GM19468 (cell line): ENCODE data around the gene TRABD.
"Not testable (repeated sequence)": the region's sequence is repeated elsewhere in the genome, so short reads cannot be mapped to it uniquely, and the experiment has no call there.

ENCODE experiments used
- ATAC-seq: cut with Tn5 transposase; IDR thresholded peaks from one replicate; pipeline ENCODE4 v1.9.1; 2021; ENCODE audit warnings: mild to moderate bottlenecking, moderate library complexity, moderate number of reproducible peaks; ENCODE audit not compliant: unreplicated experiment; ENCODE audit errors: extremely low read depth

Gene TRABD

GRCh38 chr22:50185375-50186087, at the start of gene TRABD:
Gene TRABD, plus strand, starts transcription at chr22:50185913. Its CDS starts 7,148 bp downstream, at chr22:50193061.
- ATAC-seq: peak; percentile 18

DNA sequence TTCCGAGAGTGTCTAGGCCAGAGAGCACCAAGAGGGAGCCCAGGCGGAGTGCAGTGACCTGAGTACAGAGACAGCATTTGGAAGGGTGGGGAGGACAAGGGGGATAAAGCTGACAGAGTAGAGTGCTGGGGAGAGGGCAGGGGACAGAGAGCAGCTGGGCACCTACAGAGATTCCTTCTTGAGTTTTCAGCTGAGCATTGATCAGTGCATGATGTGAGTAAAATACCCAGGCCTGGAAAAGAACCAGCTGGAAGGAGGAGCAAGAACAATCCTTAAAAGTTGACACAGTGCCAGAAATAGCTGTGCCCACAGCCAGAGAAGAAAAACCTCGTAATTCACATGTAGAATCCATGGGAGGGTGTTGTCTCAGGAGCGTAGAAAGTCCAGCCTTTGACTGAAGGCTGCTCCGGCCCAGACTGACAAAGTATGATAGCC, 49.1 kb upstream of the TRABD start:
- no peak for ATAC-seq

DNA sequence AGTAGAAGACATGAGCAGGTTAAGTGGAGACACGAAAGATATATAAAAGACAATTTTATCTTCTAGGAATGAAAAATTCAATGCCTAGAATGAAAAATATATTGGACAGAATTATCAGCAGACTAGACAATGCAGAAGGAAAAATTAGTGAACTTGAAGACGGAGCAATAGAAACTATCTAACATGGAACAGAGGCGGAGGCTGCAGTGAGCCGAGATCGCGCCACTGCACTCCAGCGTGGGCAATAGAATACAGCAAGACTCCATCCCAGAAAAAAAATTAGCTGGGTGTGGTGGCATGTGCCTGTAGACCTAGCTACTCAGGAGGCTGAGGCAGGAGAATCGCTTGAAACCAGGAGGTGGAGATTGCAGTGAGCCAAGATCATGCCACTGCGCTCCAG, 48.4 kb upstream of the TRABD start:
- not testable (repeated sequence) for ATAC-seq

DNA sequence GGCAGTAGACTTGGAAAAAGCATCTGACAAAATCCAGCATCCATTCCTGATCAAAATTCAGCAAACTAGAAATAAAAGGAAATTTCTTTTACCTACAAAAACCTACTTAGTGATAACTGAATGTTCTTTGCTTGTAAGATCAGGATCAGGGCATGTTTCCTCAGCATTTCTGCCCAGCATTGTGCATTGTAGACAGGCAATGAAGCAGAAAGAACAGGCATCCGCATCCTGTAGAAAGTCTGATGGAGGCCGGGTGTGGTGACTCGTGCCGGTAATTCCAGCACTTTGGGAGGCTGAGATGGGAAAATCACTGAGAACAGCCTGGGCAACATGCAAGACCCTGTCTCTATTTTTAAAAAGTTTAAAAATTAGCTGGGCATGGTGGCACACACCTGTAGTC, 47.7 kb upstream of the TRABD start:
- ATAC-seq: no peak

GRCh38 chr22:50138988-50139387, 46.7 kb upstream of the TRABD start:
- no peak for ATAC-seq

DNA sequence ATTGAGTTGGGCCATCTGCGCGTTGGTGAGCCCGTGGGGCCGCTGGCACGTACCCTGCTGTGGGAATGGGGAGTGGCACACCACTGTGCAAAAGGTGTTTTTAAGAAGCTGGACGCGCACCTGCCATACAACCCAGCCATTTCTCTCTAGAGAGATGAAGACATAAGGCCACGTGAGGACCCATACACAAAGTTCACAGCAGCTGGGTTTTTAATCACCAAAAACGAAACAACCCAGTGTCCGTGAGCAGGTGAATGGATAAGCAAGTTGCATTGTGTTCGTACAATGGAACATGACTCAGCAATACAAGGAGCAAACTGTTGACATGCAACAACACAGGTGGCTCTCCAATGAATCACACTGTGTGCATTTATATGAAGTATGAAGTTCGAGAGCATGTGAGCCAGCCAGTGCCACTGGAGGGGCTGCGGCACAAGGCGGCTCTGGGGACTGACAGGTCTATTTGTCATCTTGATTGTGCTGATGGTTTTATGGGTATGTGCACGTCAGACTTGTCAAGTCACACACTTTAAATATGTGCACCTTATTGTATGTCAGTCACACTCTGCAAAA, 45.8 kb upstream of the TRABD start:
- no peak for ATAC-seq

DNA sequence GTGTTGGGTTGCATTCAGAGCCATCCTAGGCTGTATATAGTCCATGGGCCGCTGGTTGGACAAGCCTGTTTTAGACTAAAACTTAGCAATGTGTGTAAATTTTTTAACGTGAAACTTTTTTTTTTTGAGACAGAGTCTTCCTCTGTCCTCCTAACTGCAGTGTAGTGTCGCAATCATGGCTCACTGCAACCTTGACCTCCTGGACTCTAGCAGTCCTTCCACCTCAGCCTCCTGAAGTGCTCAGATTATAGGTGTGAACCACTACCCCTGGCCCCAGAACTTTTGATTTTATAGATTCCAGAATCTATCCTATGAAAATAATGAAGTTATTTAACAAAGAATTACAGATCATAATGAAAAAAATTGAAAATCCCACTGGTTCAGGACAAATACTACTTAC, 45.1 kb upstream of the TRABD start:
- ATAC-seq: no peak

GRCh38 chr22:50141462-50141861, 44.3 kb upstream of the TRABD start:
- ATAC-seq: no peak

DNA sequence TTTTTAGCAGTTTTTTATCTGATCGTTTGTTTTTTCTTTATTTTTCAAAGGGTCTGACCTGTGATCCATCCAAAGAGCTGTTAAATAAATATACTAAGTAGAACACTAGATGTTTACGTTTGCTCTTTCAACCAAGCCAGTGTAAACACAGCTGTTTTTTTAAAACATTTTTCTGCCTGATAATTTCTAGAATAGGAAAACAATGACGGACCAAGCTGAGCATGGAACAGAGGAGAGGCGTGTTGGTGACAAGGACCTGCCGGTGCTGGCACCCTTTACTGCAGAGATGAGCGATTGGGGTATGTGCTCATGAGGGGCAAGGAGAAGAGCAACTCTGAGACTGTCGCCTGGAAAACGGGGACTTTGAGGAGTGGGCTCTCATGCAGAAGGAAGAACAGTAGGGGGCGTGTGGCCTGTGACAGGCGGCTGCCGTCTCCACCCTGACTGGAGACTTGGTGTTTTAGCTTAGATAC, 43.8 kb upstream of the TRABD start:
- no peak for ATAC-seq

DNA sequence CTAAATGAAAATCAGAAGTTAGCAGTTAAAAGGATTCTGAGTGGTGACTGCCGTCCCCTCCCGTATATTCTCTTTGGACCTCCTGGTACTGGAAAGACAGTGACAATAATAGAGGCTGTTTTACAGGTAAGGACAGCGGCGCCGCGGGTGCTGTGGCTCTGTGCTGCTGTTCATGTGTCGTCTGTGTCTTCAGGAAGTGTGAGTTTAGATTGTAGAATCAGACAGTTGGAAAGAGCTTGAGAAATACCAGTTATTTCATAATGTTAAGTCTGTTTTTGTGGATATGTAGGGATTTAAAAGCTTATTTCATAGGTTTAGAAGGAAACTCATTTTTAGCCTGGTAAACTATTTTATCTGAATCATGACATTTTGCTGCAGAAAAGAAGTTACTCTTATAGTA, 42.6 kb upstream of the TRABD start:
- no peak for ATAC-seq

DNA sequence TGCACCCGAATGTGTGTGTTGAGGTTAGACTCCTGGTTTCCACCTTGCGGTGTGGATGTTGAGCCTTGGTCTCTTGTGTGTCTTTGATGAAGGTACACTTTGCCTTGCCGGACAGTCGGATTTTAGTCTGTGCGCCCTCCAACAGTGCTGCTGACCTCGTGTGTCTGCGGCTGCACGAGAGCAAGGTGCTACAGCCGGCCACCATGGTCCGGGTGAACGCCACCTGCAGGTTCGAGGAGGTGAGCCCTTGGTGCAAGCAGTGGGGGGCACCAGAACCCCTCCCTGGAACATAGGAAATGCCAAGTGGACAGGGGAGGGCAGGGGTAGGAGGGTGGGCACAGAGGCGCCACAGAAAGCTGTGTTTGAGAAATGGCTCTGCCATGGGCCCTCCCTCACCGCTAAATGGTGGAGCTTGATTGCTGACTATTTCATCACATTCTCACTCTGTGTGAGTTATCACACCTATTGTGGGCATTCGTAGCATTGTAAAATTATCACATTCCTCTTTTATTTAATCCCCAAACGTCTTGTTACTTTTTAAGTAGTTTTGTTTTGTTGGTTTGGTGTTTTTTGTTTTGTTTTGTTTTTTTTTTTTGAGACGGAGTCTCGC, 41.6 kb upstream of the TRABD start:
- ATAC-seq: no peak

- ATAC-seq: no peak
Observed at GRCh38 chr22:50145721-50146438, 39.8 kb upstream of the TRABD start.

DNA sequence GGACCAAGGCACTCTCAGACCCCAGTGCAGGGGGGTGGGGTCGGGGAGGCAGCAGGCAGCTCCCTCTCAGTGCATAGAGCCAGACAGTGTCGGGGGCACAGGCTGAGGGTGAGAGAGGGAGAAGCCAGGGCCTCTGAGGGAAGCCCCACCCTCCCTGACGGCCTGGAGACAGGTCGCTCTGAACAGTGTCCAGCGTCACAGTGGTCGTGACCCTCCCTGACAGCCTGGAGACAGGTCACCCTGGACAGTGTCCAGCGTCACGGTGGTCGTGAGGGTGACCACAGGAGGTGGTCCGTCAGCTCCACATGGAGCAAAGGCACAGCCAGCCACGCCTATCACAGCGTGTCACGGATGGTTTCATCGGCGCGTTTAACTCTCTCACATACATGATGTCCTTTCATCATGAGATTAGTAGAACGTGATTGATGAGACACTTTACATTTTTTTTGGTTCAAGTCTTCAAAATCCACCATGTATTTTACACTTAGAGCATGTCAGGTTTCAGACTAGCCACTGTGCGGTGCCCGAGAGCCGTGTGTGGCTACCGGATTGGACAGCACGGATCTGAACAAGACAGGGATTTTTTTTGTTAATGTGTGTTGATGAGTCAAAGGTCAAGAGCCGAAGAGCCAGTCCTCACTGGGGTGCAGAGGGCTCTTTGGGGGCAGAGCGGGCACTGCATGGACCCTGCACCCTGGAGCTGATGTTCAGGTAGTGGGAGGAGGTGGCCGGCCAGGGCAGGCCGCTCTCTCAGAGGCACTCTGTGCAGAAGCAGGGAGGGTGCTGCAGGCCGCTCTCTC, 39.1 kb upstream of the TRABD start:
- no peak for ATAC-seq

GRCh38 chr22:50147258-50148165, 38.2 kb upstream of the TRABD start:
- ATAC-seq: not testable (repeated sequence)

- no peak for ATAC-seq
Observed at GRCh38 chr22:50148166-50148500, 37.6 kb upstream of the TRABD start.

- no peak for ATAC-seq
Observed at GRCh38 chr22:50148991-50149721, 36.6 kb upstream of the TRABD start.

GRCh38 chr22:50150161-50151129, 35.3 kb upstream of the TRABD start:
- no peak for ATAC-seq
